HFFc6 (cell line): ENCODE results near the gene ZNF681. TPM values are rescaled to one million over a fixed set of nuclear protein-coding genes. Genes with fewer than 3 reads are reported as not detected.
"Not testable (repeated sequence)": the region's sequence is repeated elsewhere in the genome, so short reads cannot be mapped to it uniquely, and the experiment has no call there.

ENCODE experiments used
- DNase-seq: peaks from one replicate; pipeline ENCODE4 v3.0.0-alpha.2; 2018
- H3K27ac Mint-ChIP-seq: 2 replicates; pipeline ENCODE4 v1.8.0; 2020; ENCODE audit warnings: mild to moderate bottlenecking, mixed read lengths
- H3K27me3 Mint-ChIP-seq: 2 replicates; pipeline ENCODE4 v1.8.0; 2021; ENCODE audit warnings: mild to moderate bottlenecking, moderate library complexity, mixed read lengths; ENCODE audit not compliant: insufficient read depth
- H3K36me3 Mint-ChIP-seq: 2 replicates; pipeline ENCODE4 v1.8.0; 2021; ENCODE audit warnings: low read depth, mixed read lengths
- H3K4me1 Mint-ChIP-seq: 2 replicates; pipeline ENCODE4 v1.8.0; 2020; ENCODE audit warnings: low read depth, mixed read lengths
- H3K4me3 Mint-ChIP-seq: 2 replicates; pipeline ENCODE4 v1.8.0; 2020; ENCODE audit warnings: mild to moderate bottlenecking, moderate library complexity, mixed read lengths
- H3K9me3 Mint-ChIP-seq: 2 replicates; pipeline ENCODE4 v1.8.0; 2020; ENCODE audit warnings: mild to moderate bottlenecking, mixed read lengths
- total RNA-seq, 6 experiments: library from RNA; stranded (reverse); fragmentation: NEBNext Ultra II Directional; extraction: Animal tissue kit (Norgen Biotek cat#: 25700); gene quantifications; 2 replicates in 1 of 6; 3 replicates in 5 of 6; pipeline ENCODE4 v1.2.3, GENCODE V29; 2021
- TF ChIP-seq, protein P1 (sequence below): fragments of 200-600 bp; sonication (generic); IDR thresholded peaks from 2 replicates; pipeline ENCODE4 v1.5.0; 2021; ENCODE audit warnings: antibody characterized with exemption, mild to moderate bottlenecking

Gene ZNF681
- total RNA-seq, 6 experiments from 2014 or later: 0.45 to 1.9 (median 1.4) TPM

DNA sequence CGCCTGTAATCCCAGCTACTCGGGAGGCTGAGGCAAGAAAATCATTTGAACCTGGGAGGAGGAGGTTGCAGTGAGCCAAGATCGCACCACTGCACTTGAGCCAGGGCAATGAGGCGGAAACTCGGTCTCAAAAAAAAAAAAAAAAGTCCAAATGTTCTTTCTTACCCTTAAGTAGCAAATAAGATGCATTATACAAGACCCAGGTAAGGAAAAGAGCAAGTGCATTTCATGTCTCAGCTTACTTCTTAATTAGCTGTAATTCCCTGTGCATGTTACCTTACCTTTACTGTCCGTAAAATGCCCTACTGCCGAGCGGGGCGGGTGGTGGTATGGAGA, 3.8 kb upstream of the ZNF681 start:
- Mint-ChIP-seq H3K27ac (no peak overlapping the region), H3K9me3 (peaks cover 17% of the 10 kb centered on the region), H3K4me3 (peak overlapping the region; percentile 76; the same call in 1 of the 2 replicates), H3K27me3 (peaks cover 2% of the 10 kb centered on the region; the same call in 1 of the 2 replicates), H3K4me1 (0 out of 2 replicates have a peak, but pooled peaks cover 5% of the 10 kb centered on the region), H3K36me3 (no peaks in the 10 kb centered on the region; the same call in 1 of the 2 replicates)
- TF ChIP-seq, protein P1, sequence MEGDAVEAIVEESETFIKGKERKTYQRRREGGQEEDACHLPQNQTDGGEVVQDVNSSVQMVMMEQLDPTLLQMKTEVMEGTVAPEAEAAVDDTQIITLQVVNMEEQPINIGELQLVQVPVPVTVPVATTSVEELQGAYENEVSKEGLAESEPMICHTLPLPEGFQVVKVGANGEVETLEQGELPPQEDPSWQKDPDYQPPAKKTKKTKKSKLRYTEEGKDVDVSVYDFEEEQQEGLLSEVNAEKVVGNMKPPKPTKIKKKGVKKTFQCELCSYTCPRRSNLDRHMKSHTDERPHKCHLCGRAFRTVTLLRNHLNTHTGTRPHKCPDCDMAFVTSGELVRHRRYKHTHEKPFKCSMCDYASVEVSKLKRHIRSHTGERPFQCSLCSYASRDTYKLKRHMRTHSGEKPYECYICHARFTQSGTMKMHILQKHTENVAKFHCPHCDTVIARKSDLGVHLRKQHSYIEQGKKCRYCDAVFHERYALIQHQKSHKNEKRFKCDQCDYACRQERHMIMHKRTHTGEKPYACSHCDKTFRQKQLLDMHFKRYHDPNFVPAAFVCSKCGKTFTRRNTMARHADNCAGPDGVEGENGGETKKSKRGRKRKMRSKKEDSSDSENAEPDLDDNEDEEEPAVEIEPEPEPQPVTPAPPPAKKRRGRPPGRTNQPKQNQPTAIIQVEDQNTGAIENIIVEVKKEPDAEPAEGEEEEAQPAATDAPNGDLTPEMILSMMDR: no peak
- DNase-seq: no peak

DNA sequence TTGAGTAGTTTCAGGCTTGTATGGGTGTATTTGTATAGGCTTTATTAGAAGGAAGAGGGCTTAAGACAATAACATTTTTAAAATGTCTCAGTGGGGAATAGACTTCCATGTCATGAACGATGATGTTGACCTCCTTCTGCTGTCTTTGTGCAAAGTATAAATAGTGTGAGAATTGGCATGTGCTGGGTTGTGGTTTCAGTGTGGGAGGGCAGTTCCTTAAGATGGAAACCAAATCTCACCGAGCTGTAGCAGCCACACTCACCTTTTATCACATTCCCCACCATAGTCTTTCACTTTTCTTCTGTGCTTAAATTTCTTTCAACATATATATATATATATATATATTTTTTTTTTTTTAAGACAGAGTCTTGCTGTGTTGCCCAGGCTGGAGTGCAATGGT, 1.6 kb upstream of the ZNF681 start:
- not testable (repeated sequence) for DNase-seq, H3K27me3 Mint-ChIP-seq, H3K4me3 Mint-ChIP-seq, H3K4me1 Mint-ChIP-seq, H3K27ac Mint-ChIP-seq
- peaks cover 13% of the 10 kb centered on the region for H3K36me3 Mint-ChIP-seq
- H3K9me3 Mint-ChIP-seq: peaks cover 20% of the 10 kb centered on the region

DNA sequence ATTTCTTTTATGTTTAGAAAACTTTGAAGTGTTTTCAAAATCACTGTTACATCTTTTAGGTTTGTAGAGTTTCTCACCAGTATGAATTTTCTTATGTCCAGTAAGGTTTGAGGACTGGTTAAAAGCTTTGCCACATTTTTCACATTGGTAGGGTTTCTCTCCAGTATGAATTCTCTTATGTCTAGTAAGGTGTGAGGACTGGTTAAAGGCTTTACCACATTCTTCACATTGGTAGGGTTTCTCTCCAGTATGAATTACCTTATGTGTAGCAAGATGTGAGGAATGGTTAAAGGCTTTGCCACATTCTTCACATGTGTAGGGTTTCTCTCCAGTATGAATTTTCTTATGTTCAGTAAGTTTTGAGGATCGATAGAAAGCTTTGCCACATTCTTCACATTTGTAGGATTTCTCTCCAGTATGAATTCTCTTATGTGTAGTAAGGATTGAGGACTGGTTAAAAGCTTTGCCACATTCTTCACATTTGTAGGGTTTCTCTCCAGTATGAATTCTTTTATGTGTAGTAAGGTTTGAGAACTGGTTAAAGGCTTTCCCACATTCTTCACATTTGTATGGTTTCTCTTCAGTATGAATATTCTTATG, 15.0 kb downstream of the ZNF681 start:
- DNase-seq, H3K27ac Mint-ChIP-seq, H3K27me3 Mint-ChIP-seq, H3K4me1 Mint-ChIP-seq, H3K4me3 Mint-ChIP-seq: not testable (repeated sequence)
- peaks cover 65% of the 10 kb centered on the region for H3K36me3 Mint-ChIP-seq
- peaks cover 72% of the 10 kb centered on the region for H3K9me3 Mint-ChIP-seq

DNA sequence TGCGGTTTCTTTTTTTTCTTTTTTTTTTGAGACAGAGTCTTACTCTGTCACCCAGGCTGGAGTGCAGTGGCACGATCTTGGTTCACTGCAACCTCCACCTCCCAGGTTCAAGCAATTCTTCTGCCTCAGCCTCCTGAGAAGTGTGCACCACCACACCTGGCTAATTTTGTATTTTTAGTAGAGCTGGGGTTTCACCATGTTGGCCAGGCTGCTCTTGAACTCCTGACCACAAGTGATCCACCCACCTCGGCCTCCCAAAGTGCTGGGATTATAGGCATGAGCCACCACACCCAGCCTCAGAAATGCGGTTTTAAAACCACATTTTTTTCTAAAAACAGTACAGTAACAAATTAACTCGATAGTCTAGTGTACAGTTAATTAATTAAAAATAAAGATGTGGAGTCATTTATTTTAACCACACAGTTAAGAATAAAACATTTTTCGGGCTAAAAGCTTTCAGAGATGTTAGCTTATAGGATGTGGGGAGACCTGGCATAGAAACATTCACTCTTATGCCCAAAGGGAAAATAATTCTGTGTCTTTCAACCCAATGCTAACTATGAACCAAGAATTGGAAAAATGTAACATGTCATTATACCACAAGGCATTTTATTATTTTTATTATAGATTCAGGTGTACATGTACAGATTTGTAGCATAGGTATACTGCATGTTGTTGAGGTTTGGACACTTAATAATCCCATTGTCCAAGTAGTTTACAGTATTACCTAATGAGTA, 27.8 kb downstream of the ZNF681 start:
- not testable (repeated sequence) for H3K4me3 Mint-ChIP-seq, H3K27me3 Mint-ChIP-seq, H3K36me3 Mint-ChIP-seq, DNase-seq, H3K4me1 Mint-ChIP-seq, H3K27ac Mint-ChIP-seq
- H3K9me3 Mint-ChIP-seq: peaks cover 15% of the 10 kb centered on the region

DNA sequence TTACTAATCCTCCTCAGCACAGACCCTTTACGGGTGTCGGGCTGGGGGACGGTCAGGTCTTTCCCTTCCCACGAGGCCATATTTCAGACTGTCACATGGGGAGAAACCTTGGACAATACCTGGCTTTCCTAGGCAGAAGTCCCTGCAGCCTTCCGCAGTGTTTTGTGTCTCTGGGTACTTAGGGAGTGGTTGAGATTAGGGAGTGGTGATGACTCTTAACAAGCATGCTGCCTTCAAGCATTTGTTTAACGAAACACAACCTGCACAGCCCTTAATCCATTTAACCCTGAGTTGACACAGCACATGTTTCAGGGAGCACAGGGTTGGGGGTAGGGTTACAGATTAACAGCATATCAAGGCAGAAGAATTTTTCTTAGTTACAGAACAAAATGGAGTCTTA, 34.5 kb downstream of the ZNF681 start:
- H3K27me3 Mint-ChIP-seq, H3K27ac Mint-ChIP-seq, DNase-seq, H3K36me3 Mint-ChIP-seq, H3K9me3 Mint-ChIP-seq: not testable (repeated sequence)
- H3K4me1 Mint-ChIP-seq: peaks cover 22% of the 10 kb centered on the region
- peak overlapping the region; percentile 65 for H3K4me3 Mint-ChIP-seq

DNA sequence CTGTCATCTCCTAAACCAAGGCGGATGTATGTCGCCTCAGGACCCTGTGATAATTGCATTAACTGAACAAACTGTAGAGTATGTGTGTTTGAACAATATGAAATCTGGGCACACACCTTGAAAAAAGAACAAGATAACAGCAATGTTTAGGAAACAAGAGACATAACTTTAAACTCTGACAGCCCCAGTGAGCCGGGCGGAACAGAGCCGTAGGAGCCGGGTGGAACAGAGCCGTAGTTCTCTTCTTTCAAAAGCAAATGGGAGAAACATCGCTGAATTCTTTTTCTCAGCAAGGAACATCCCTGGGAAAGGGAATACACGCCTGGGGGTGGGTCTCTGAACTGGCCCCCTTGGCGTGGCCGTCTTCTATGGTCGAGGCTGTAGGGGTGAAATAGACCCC, 39.9 kb downstream of the ZNF681 start:
- Mint-ChIP-seq H3K4me3 (peak overlapping the region; percentile 62), H3K36me3 (no peaks in the 10 kb centered on the region), H3K4me1 (peaks cover 22% of the 10 kb centered on the region), H3K9me3 (no peaks in the 10 kb centered on the region), H3K27me3 (no peaks in the 10 kb centered on the region; the same call in 1 of the 2 replicates), H3K27ac (no peak overlapping the region)
- DNase-seq: no peak
- TF ChIP-seq, protein P1: no peak

DNA sequence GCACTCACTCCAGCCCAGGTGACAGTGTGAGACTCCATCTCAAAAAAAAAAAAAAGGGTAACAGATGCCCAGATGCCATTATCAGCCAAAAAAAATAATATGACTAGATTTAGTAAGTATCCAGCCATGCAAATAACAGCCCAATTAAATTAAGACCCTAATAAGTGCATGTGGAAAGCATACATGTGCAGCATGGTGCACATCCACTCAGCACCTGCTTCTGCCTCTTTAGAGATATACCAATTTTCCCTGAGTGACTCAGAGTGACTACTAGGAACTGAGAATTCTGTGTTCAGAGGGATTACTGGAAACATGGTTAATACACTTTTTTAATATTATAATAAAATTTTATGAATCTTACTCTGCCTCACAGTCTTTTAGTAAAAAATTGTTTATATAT, 41.9 kb downstream of the ZNF681 start:
- H3K4me1 Mint-ChIP-seq: peaks cover 15% of the 10 kb centered on the region
- H3K9me3 Mint-ChIP-seq: no peaks in the 10 kb centered on the region
- no peaks in the 10 kb centered on the region for H3K36me3 Mint-ChIP-seq
- H3K27ac Mint-ChIP-seq: no peak overlapping the region
- no peak overlapping the region for H3K4me3 Mint-ChIP-seq
- no peaks in the 10 kb centered on the region; the same call in 1 of the 2 replicates for H3K27me3 Mint-ChIP-seq
- TF ChIP-seq, protein P1: no peak
- no peak for DNase-seq
